Smooth muscle cell of trachea (primary cell): ENCODE results near the gene SUPT7L. TPM values are rescaled to one million over a fixed set of nuclear protein-coding genes. Genes with fewer than 3 reads are reported as not detected.

ENCODE experiments used
- total RNA-seq: library from RNA; depleted of rRNA; stranded (reverse); fragments of >200 nt; gene quantifications from 2 replicates; pipeline ENCODE4 v1.2.1, GENCODE V29; 2014

Gene SUPT7L
- total RNA-seq: 14.9 and 22.8 TPM in 2 replicates

GRCh38 chr2:27663285-27664153, at the start of gene SUPT7L, which contains the start of gene SLC4A1AP:
TSS of gene SUPT7L (minus strand) at chr2:27663614. CDS start at chr2:27662192, 1,422 bp downstream.
TSS of gene SLC4A1AP (plus strand) at chr2:27663889. CDS start at chr2:27663915, 26 bp downstream.

GRCh38 chr2:27628767-27629709, 34.4 kb downstream of the SUPT7L start, which contains the start of the genes CCDC121 and GPN1:
TSS of gene CCDC121 (minus strand) at chr2:27629012. CDS start at chr2:27627799, 1,213 bp downstream.
TSS of gene GPN1 (plus strand) at chr2:27629050. CDS start at chr2:27629059, 9 bp downstream.

Other genes starting within 250 kb of the SUPT7L start
- 98.9 and 122 TPM in 2 replicates for gene NRBP1, start 235.0 kb downstream of the SUPT7L start, total RNA-seq
- not detected in 2 replicates for gene KRTCAP3, start 221.2 kb downstream of the SUPT7L start, total RNA-seq
- gene IFT172, start 173.9 kb downstream of the SUPT7L start, total RNA-seq: 35.2 and 40.4 TPM in 2 replicates
- gene FNDC4, start 168.4 kb downstream of the SUPT7L start, total RNA-seq: 21.7 and 34.7 TPM in 2 replicates
- gene GCKR, start 166.8 kb downstream of the SUPT7L start, total RNA-seq: 0.17 and 1.0 TPM in 2 replicates
- 30.9 and 42.0 TPM in 2 replicates for gene ZNF512, start 80.6 kb downstream of the SUPT7L start, total RNA-seq
- gene CCDC121, start 34.6 kb downstream of the SUPT7L start, total RNA-seq: 1.7 and 3.1 TPM in 2 replicates
- gene GPN1, start 34.6 kb downstream of the SUPT7L start, total RNA-seq: 32.1 and 52.2 TPM in 2 replicates
- 28.1 and 38.7 TPM in 2 replicates for gene SLC4A1AP, start 275 bp upstream of the SUPT7L start, total RNA-seq
- 32.3 and 88.9 TPM in 2 replicates for gene MRPL33, start 108.1 kb upstream of the SUPT7L start, total RNA-seq
- gene RBKS, start 226.8 kb upstream of the SUPT7L start, total RNA-seq: 2.2 and 2.5 TPM in 2 replicates
- 23.0 and 29.4 TPM in 2 replicates for gene BABAM2, start 227.1 kb upstream of the SUPT7L start, total RNA-seq